ENCODE measurements around the gene TCF12. TPM values are rescaled to one million over a fixed set of nuclear protein-coding genes. Genes with fewer than 3 reads are reported as not detected.

TCF12 gene
- total and polyA plus RNA-seq, 2 of the 8 experiments (the other 6 are each of a cell fraction or from before 2014, with no cell fraction given) = 85.8 to 101 TPM

DNA sequence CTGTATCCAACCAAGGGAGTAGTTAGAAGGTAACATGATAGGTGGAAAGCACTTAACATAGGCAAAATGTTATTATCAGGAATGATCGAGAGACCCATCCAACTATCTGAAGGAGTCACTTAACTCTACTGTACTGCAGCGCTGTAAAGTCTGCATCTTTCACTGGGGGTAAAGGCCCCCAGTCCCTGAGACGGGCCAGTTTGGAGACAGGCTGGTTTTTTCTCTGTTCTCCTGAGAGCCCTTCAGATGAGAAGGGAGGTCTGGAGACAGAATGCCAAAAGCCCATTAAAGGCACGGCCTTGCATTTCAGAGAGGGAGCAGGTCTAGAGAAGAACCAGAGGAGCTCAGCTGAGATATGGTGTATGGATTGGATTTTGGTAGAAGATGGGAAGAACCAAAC, 386.6 kb downstream of the TCF12 start (continued):
- TF ChIP-seq USF2 (IDR thresholded peaks at IDR 0.05; ENCODE audit: low read length) = no peak
- no peak for TF ChIP-seq GTF2F1 (IDR thresholded peaks at IDR 0.05; ENCODE audit: borderline replicate concordance, low read depth, low read length)
- no peak for TF ChIP-seq CREB1 (IDR thresholded peaks at IDR 0.05)
- TF ChIP-seq NRF1 (IDR thresholded peaks at IDR 0.05; ENCODE audit: low read depth, low read length) = no peak
